Mucosa of stomach (tissue), 1 donor: ENCODE data around the gene SPTBN1.

Experiments
- H3K27me3 ChIP-seq: one replicate; pipeline ENCODE4 v1.7.0; 2013; ENCODE audit warnings: mild to moderate bottlenecking, low read length; ENCODE audit not compliant: control insufficient read depth, insufficient read depth
- H3K36me3 ChIP-seq: one replicate; pipeline ENCODE4 v1.7.0; 2013; ENCODE audit warnings: low read length; ENCODE audit not compliant: control insufficient read depth, insufficient read depth
- H3K4me1 ChIP-seq: one replicate; pipeline ENCODE4 v1.7.0; 2013; ENCODE audit warnings: mild to moderate bottlenecking, low read length; ENCODE audit not compliant: control insufficient read depth, insufficient read depth
- H3K4me3 ChIP-seq: one replicate; pipeline ENCODE4 v1.7.0; 2013; ENCODE audit warnings: low read length
- H3K9ac ChIP-seq: one replicate; pipeline ENCODE4 v1.7.0; 2013; ENCODE audit warnings: mild to moderate bottlenecking, low read length, moderate library complexity
- H3K9me3 ChIP-seq: one replicate; pipeline ENCODE4 v1.7.0; 2013; ENCODE audit warnings: mild to moderate bottlenecking, low read length, moderate library complexity; ENCODE audit not compliant: control insufficient read depth
- donor health status: Pancreatic carcinoma.

SPTBN1 gene

DNA sequence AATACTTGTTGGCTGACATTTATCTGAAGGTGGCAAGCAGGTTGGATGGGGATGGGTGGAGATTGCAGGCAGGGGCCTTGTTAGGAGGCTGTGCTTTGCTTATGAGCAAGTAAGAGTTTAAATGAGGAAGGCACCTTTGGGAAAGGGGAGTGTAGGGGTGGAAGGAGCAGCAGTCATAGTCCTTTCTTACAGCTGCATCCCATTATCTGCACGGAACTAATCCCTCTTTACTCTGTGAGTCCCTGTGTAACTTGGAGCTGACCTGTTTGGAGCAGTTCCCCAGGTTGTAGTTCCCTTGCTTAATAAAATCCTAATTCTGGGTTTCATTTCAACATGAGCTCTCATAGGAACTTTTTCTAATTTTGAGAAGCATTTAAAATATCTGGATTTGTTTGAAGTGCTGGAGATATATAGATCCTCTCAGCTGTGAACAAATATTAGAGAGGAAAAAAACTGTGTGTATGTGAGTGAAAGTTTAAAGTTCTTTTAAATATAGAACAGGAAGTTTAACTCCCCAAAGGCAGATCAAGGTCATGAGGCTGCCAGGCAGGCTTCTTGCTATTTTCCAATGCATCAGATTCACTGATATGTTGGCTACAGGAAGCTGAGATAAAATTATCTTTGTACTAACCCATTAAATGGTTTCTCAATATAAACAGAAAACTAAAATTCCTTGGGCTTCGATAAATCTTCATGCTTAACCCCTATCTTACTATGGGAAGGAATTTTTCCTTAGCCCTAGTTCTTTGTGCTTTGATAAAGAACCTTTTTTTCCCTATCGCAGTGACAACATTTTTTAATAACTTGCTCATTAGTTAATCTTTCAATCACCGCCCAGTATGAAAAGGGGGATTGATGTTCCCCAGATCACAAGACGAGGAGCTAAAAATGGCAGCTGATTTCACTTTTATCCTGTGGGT, 162.8 kb downstream of the SPTBN1 start:
- H3K9me3 ChIP-seq, result no peaks in the 10 kb centered on the region
- peaks cover 22% of the 10 kb centered on the region for H3K4me1 ChIP-seq
- no peak overlapping the region for H3K4me3 ChIP-seq
- H3K27me3 ChIP-seq, result no peaks in the 10 kb centered on the region
- H3K9ac ChIP-seq, result no peak overlapping the region
- peaks cover 9% of the 10 kb centered on the region for H3K36me3 ChIP-seq

DNA sequence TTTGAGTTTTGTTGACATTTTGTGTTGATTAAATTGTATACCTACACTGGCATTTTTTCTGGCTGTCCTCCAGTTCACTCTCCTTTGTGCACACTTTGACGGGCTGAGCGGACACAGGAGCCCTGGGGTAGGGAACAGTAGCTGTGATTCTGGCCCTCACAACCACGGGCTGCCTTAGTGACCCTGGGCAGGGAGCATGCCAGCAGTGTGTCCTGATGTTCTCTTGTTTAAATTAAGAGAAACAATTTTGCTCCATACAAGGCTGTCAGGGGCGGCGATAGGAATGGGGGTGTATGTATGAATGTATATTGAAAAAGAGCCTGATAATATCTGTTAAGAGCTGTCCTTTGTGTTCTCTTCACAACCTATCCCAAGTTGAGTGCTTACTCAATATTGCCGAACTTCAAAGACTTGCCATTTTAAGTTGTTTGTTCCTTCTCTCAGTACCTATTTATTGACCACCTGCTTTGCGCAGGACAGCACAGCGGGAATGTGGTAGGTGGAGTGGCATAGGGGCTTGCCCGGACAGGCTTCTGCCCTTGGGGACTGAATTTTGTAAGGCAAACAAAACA, 163.6 kb downstream of the SPTBN1 start:
- Histone ChIP-seq H3K36me3 (peaks cover 9% of the 10 kb centered on the region), H3K4me1 (peaks cover 18% of the 10 kb centered on the region), H3K9ac (no peak overlapping the region), H3K4me3 (no peak overlapping the region), H3K9me3 (no peaks in the 10 kb centered on the region), H3K27me3 (no peaks in the 10 kb centered on the region)

DNA sequence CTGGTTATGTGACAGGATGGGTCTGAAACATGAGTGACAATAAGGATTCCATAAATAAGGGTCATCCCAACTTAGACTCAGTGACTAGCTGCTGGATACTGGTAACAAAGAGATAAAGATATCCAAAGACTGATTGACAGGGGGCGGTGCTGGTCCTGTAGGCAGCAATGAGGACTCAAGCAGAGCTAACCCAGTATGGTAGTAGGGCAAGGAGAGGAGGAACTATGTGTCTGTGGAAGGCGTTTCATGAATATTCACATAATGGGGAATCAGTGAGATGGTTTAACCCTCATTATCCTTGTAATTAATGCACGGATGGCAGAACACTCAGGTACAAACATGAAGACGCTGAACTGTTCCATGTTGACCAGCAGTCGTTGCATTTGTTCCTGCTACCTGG, 164.8 kb downstream of the SPTBN1 start:
- no peaks in the 10 kb centered on the region for H3K27me3 ChIP-seq
- peaks cover 18% of the 10 kb centered on the region for H3K4me1 ChIP-seq
- peaks cover 9% of the 10 kb centered on the region for H3K36me3 ChIP-seq
- no peaks in the 10 kb centered on the region for H3K9me3 ChIP-seq
- H3K4me3 ChIP-seq, result no peak overlapping the region
- no peak overlapping the region for H3K9ac ChIP-seq

DNA sequence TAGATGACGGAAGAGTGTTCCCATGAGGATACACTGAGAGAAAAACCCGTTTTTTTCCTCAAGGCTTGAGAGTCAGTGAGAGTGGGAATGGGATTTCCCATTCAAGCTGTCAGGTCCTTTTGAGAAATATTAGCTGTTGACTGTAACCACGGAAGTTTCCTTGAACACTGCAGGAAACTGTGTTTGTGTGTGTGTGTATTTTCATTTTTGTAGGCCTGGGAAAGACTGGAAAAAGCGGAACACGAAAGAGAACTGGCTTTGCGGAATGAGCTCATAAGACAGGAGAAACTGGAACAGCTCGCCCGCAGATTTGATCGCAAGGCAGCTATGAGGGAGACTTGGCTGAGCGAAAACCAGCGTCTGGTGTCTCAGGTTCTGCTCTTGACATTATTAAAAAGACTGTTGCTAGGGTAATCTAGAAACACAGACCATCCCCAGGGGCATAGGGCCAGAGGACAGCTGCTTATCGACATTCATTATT, 168.5 kb downstream of the SPTBN1 start:
- Histone ChIP-seq H3K36me3 (peaks cover 36% of the 10 kb centered on the region), H3K4me3 (no peak overlapping the region), H3K27me3 (no peaks in the 10 kb centered on the region), H3K9me3 (no peaks in the 10 kb centered on the region), H3K4me1 (peaks cover 4% of the 10 kb centered on the region), H3K9ac (no peak overlapping the region)

DNA sequence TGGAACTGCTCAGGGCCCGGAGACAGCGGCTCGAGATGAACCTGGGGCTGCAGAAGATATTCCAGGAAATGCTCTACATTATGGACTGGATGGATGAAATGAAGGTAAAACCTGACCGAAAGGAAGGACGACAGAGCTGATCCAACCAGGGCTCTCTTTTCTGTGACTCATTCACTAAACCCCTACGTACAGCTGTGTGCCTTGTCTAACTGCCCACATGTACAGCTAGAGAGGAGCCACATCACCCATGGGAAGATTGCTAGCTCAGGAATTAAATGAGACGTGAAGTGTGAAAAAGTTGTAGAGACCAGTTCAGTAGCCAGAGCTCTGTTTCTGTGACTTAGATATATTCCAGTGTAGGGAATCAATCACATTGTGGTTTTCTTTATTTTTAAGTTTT, 170.0 kb downstream of the SPTBN1 start:
- peaks cover 50% of the 10 kb centered on the region for H3K36me3 ChIP-seq
- H3K9me3 ChIP-seq, result no peaks in the 10 kb centered on the region
- no peak overlapping the region for H3K9ac ChIP-seq
- H3K4me1 ChIP-seq, result peaks cover 11% of the 10 kb centered on the region
- no peaks in the 10 kb centered on the region for H3K27me3 ChIP-seq
- no peak overlapping the region for H3K4me3 ChIP-seq

DNA sequence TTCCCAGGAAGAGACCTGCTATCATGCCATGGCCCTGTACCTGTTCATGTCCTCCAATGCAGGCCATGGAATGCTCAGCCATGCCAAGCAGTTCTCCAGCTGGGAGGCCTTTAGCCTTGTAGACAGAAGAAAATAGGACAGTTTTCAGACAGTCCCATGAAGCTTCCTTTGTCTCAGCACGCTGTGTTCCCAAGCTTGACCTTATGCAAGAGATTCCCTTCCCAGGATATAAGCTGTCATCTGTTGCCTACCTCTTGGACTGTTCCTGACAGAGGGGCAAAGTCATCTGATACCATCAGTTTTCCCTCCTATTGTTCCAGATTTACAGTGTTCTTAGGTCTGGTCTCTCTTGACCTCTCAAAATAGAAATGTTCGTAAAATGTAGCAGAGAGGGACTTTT, 170.8 kb downstream of the SPTBN1 start:
- H3K36me3 ChIP-seq, result peaks cover 54% of the 10 kb centered on the region
- H3K9ac ChIP-seq, result no peak overlapping the region
- H3K27me3 ChIP-seq, result no peaks in the 10 kb centered on the region
- H3K4me1 ChIP-seq, result peaks cover 11% of the 10 kb centered on the region
- no peaks in the 10 kb centered on the region for H3K9me3 ChIP-seq
- H3K4me3 ChIP-seq, result no peak overlapping the region

DNA sequence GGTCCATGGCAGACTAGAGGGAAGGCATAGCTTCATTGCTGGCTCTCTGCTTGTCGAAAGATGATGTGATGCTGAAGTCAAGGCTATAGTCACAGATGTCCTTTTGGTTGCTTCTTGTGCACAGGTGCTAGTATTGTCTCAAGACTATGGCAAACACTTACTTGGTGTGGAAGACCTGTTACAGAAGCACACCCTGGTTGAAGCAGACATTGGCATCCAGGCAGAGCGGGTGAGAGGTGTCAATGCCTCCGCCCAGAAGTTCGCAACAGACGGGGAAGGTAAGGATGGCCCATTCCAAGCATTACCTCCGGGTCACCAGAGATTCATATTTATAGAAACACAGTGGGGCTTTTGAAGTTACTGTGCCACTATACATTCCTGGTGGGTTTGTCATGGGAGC, 171.8 kb downstream of the SPTBN1 start:
- peaks cover 56% of the 10 kb centered on the region for H3K36me3 ChIP-seq

DNA sequence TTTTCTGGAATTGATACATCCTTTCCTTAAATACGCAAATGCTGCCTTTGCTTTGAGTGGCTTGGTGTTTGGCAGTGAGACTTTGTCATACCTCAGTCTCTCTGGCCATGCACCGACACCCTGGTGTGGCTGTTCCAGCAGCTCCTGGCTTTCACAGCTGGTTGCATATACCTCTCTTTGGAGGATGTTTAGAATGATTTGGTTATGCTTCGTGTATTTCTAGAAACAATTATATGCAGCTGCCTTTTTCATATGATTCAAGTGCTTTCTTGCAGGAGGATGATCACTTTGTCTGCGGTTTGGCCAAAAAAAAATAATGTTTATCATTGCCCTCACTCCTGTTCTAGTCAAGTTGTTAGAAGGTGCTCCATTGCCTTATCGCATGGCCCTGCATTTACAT, 172.3 kb downstream of the SPTBN1 start:
- H3K9me3 ChIP-seq, result no peaks in the 10 kb centered on the region
- no peak overlapping the region for H3K4me3 ChIP-seq
- H3K9ac ChIP-seq, result no peak overlapping the region
- no peaks in the 10 kb centered on the region for H3K27me3 ChIP-seq
- H3K36me3 ChIP-seq, result peaks cover 56% of the 10 kb centered on the region
- H3K4me1 ChIP-seq, result peaks cover 11% of the 10 kb centered on the region

More for the DNA sequence above, 171.8 kb downstream of the SPTBN1 start:
- H3K9me3 ChIP-seq, result no peaks in the 10 kb centered on the region
- no peak overlapping the region for H3K9ac ChIP-seq
- H3K4me1 ChIP-seq, result peaks cover 11% of the 10 kb centered on the region
- H3K4me3 ChIP-seq, result no peak overlapping the region
- H3K27me3 ChIP-seq, result no peaks in the 10 kb centered on the region

DNA sequence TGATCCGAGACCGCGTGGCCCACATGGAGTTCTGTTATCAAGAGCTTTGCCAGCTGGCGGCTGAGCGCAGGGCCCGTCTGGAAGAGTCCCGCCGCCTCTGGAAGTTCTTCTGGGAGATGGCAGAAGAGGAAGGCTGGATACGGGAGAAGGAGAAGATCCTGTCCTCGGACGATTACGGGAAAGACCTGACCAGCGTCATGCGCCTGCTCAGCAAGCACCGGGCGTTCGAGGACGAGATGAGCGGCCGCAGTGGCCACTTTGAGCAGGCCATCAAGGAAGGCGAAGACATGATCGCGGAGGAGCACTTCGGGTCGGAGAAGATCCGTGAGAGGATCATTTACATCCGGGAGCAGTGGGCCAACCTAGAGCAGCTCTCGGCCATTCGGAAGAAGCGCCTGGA, 172.8 kb downstream of the SPTBN1 start:
- Histone ChIP-seq H3K9me3 (no peaks in the 10 kb centered on the region), H3K4me3 (no peak overlapping the region), H3K4me1 (peaks cover 11% of the 10 kb centered on the region), H3K36me3 (peaks cover 56% of the 10 kb centered on the region), H3K9ac (no peak overlapping the region), H3K27me3 (no peaks in the 10 kb centered on the region)

DNA sequence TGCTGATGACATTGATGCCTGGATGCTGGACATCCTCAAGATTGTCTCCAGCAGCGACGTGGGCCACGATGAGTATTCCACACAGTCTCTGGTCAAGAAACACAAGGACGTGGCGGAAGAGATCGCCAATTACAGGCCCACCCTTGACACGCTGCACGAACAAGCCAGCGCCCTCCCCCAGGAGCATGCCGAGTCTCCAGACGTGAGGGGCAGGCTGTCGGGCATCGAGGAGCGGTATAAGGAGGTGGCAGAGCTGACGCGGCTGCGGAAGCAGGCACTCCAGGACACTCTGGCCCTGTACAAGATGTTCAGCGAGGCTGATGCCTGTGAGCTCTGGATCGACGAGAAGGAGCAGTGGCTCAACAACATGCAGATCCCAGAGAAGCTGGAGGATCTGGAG, 173.3 kb downstream of the SPTBN1 start:
- H3K4me3 ChIP-seq, result no peak overlapping the region
- no peak overlapping the region for H3K9ac ChIP-seq
- no peaks in the 10 kb centered on the region for H3K27me3 ChIP-seq
- H3K4me1 ChIP-seq, result peaks cover 11% of the 10 kb centered on the region
- peaks cover 59% of the 10 kb centered on the region for H3K36me3 ChIP-seq
- no peaks in the 10 kb centered on the region for H3K9me3 ChIP-seq

DNA sequence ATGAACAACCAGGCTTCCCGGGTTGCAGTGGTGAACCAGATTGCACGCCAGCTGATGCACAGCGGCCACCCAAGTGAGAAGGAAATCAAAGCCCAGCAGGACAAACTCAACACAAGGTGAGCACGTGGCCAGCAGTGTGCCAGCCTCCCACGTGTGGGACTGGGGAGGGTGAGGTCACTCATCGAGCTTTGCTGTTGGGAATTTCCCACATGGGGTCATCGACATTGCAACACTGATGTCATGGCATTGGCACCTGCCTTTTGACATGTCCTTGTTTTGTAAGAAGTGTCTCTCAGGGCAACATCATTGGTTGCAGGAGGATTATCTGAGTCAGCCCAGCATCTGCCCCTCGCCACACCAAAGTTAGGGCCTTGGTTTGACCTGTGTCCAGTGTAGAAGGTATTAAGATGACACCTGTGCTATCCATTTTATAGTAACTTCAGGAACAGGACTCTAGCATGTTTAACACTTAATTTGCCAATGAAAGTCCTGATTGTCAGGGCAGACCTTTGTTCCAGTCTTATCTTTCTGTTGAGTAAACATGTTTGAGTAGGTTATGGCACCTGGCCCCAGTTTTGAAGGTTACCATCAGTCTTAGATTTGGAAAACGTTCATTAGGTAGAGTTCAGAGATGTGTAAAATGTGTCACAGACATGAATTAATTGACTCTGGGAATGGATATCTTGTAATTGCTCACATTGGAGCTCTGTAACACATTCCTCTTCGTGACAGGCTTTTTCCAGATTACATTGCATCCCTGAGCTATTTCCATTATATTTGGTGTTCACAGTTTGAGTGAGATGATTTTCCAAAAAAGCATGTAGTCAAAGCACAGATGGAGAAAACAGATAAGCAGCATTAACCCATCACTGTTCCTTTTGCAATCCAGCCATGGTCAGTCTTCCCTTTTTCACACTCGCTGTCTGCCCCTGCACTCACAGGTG, 174.1 kb downstream of the SPTBN1 start:
- H3K27me3 ChIP-seq, result no peaks in the 10 kb centered on the region
- H3K9ac ChIP-seq, result no peak overlapping the region
- H3K36me3 ChIP-seq, result peaks cover 63% of the 10 kb centered on the region
- H3K4me3 ChIP-seq, result no peak overlapping the region
- no peaks in the 10 kb centered on the region for H3K9me3 ChIP-seq
- H3K4me1 ChIP-seq, result peaks cover 17% of the 10 kb centered on the region
